Astrocyte of the spinal cord (primary cell): ENCODE measurements around the gene GJD2.

Experiments used
- DNase-seq: peaks from one replicate; pipeline ENCODE4 v3.0.0; 2011; ENCODE audit warnings: low read depth, low spot score
- H3K4me3 ChIP-seq: 2 replicates; pipeline ENCODE4 v1.5.1; 2011; ENCODE audit warnings: low read depth, mild to moderate bottlenecking, low read length, moderate library complexity
- CTCF ChIP-seq: IDR thresholded peaks from 2 replicates; pipeline ENCODE4 v1.5.1; 2012; ENCODE audit warnings: low read depth, mild to moderate bottlenecking, low read length, inconsistent platforms
- in situ Hi-C: cut with HindIII; loops from 2 replicates; pipeline ENCODE4 v1.10.0; 2017; ENCODE audit warnings: low sequenced_read_pairs

The GJD2 gene

GRCh38 chr15:34717729-34718128 lies 37.1 kb downstream of the GJD2 start:
- DNase-seq = no peak
- no peak overlapping the region for H3K4me3 ChIP-seq
- in situ Hi-C loops = no loop called here
- no peak for TF ChIP-seq CTCF

- TF ChIP-seq CTCF = no peak
- no peak overlapping the region for H3K4me3 ChIP-seq
- in situ Hi-C loops = no loop called here
- DNase-seq = no peak
Measured at GRCh38 chr15:34716111-34716510, 38.7 kb downstream of the GJD2 start.

- TF ChIP-seq CTCF = no peak
- in situ Hi-C loops = no loop called here
- no peak for DNase-seq
- H3K4me3 ChIP-seq = no peak overlapping the region
Measured at GRCh38 chr15:34714476-34715121, 40.2 kb downstream of the GJD2 start.

GRCh38 chr15:34713635-34714034 lies 41.2 kb downstream of the GJD2 start:
- in situ Hi-C loops = no loop called here
- no peak for DNase-seq
- TF ChIP-seq CTCF = no peak
- no peak overlapping the region for H3K4me3 ChIP-seq

GRCh38 chr15:34709866-34710265 lies 44.9 kb downstream of the GJD2 start:
- no peak overlapping the region for H3K4me3 ChIP-seq
- in situ Hi-C loops = no loop called here
- DNase-seq = peak; percentile 11
- no peak for TF ChIP-seq CTCF

GRCh38 chr15:34708422-34708821 lies 46.4 kb downstream of the GJD2 start:
- H3K4me3 ChIP-seq = no peak overlapping the region
- peak; percentile 53 for DNase-seq
- in situ Hi-C loops = no loop called here
- peak; percentile 90 for TF ChIP-seq CTCF
